Fibroblast of villous mesenchyme (primary cell): ENCODE results near the gene GET3. TPM values are rescaled to one million over a fixed set of nuclear protein-coding genes. Genes with fewer than 3 reads are reported as not detected.

Experiments
- DNase-seq: peaks from one replicate; pipeline ENCODE4 v3.0.0-alpha.2; 2010; ENCODE audit warnings: low read depth
- H3K4me3 ChIP-seq: 2 replicates; pipeline ENCODE4 v1.5.1; 2011; ENCODE audit warnings: low read depth, mild to moderate bottlenecking, low read length
- total RNA-seq: library from RNA; depleted of rRNA; stranded (reverse); fragments of >200 nt; gene quantifications from 2 replicates; pipeline ENCODE4 v1.2.3, GENCODE V29; 2012
- TF ChIP-seq, protein P1 (sequence below): IDR thresholded peaks from 2 replicates; pipeline ENCODE4 v1.5.1; 2012; ENCODE audit warnings: low read depth, mild to moderate bottlenecking, low read length; ENCODE audit not compliant: insufficient read depth

GET3 gene
- total RNA-seq, 1 donor, result 82.5 TPM

DNA sequence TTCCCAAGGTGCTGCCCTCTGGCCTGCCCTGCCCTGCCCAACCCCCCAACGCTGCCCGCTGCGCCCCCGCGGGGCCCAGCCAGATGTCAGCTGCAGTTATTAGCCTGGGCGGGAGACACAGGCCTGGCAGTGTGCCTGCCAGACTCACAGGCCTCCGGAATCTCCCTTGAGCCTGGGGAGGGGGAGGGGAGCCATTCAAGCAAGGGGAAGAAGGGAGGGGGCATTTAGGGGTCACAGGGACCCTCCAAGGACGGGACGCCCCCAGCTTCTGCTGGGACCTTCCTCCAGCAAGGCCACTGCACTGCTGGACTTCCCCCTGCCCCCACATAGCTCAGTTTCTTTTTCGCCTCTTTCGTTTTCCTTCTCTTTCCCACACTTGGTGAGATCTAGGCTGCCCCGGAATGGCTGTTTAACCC is 51.4 kb downstream of the GET3 start:
- TF ChIP-seq, protein P1, sequence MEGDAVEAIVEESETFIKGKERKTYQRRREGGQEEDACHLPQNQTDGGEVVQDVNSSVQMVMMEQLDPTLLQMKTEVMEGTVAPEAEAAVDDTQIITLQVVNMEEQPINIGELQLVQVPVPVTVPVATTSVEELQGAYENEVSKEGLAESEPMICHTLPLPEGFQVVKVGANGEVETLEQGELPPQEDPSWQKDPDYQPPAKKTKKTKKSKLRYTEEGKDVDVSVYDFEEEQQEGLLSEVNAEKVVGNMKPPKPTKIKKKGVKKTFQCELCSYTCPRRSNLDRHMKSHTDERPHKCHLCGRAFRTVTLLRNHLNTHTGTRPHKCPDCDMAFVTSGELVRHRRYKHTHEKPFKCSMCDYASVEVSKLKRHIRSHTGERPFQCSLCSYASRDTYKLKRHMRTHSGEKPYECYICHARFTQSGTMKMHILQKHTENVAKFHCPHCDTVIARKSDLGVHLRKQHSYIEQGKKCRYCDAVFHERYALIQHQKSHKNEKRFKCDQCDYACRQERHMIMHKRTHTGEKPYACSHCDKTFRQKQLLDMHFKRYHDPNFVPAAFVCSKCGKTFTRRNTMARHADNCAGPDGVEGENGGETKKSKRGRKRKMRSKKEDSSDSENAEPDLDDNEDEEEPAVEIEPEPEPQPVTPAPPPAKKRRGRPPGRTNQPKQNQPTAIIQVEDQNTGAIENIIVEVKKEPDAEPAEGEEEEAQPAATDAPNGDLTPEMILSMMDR, result no peak
- peak; percentile 81 for DNase-seq
- H3K4me3 ChIP-seq, result peak overlapping the region; percentile 77

DNA sequence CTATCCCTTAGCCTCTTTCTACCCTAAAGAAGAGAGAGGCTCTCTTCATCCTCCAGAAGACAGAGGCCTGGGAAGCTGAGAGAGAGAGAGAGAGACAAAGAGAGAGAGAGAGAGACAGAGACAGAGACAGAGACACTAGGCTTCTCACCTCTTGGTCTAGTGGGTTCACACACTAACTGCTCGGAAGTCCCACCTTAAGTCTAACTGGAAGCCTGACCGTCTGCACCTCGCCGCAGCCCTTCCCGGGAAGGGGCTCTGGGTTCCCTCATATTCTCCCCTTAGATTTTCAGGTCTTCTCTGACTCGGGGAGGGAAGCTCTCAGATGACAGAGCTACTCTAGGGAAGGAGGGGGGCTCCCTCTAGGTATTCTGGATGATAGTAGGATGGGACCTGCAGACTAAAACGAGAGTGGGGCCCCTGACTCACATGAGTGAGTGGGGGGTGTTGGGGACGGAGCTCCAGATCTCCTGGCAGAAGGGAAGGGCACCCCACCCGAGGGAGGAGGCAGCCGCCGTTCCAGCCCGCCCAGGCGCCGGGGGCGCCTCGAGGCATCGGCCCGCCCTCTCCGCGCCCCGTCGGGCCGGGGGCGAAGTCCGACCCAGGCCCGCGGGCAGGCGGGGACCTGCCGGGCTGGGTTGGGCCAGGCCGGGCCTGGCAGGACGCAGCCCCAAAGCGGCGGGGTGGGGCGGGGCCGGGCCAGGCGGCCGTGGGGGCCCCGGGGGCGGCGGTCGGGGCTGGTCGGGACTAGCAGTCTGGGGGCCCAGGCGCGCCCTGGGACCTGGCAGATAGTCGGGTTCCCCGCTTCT is 52.0 kb downstream of the GET3 start:
- TF ChIP-seq, protein P1, result no peak
- H3K4me3 ChIP-seq, result peak overlapping the region; percentile 77
- DNase-seq, result peak; percentile 55

DNA sequence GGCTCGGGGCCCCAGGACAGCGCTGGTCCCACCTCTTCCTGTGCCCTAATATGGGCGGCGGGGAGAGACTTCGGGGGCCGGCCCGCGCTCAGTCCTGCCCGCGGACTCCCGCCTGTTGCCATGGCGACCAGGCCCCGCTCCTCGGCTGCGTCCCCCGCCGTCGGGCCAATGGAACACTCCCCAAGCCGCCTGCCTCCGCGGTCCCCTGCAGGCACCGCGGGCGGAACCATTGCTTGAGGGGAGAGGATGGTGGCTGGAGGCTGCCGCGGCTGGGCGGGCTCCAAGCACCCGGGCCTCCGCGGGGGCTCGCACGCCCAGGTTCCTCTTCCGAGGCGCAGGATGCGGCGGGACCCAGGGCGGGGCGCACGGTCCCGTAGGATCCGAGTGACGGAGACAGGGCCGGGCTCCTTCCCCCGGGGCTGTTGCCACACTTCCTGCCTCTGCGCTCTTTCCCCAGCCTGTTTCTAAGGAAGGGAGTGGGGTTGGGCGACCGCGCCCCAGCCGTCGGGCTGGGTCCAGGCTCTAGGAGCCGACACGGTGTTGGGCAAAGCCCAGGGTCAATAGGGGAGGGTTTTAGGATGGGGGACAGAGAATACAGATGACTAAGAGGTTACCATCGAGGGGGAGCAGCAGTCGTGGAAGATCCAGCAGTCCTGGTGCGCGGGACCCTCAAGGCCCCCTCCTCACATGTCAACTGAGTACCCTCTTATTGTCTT is 52.8 kb downstream of the GET3 start:
- TF ChIP-seq, protein P1, result no peak
- DNase-seq, result peak; percentile 98
- peak overlapping the region; percentile 77 for H3K4me3 ChIP-seq

GRCh38 chr19:12790628-12791344 is 53.5 kb downstream of the GET3 start:
- H3K4me3 ChIP-seq, result peak overlapping the region; percentile 77
- TF ChIP-seq, protein P1, result no peak
- no peak for DNase-seq

DNA sequence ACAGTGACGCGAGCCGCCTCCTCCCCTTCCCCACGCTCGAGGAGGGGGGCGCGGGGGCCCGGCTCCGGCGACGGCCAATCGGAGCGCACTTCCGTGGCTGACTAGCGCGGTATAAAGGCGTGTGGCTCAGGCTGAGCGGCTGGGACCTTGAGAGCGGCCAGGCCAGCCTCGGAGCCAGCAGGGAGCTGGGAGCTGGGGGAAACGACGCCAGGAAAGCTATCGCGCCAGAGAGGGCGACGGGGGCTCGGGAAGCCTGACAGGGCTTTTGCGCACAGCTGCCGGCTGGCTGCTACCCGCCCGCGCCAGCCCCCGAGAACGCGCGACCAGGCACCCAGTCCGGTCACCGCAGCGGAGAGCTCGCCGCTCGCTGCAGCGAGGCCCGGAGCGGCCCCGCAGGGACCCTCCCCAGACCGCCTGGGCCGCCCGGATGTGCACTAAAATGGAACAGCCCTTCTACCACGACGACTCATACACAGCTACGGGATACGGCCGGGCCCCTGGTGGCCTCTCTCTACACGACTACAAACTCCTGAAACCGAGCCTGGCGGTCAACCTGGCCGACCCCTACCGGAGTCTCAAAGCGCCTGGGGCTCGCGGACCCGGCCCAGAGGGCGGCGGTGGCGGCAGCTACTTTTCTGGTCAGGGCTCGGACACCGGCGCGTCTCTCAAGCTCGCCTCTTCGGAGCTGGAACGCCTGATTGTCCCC is 54.2 kb downstream of the GET3 start, which contains the start of gene JUNB:
JUNB (plus strand) TSS at position 142 of the 706 bp plus-strand sequence; CDS start at position 428, 286 bp downstream.
- TF ChIP-seq, protein P1, result peak; percentile 2
- peak within 1 kb of the TSS; percentile 77 for H3K4me3 ChIP-seq
- DNase-seq, result peak; percentile 98
